Neuronal stem cell (in vitro differentiated cells): ENCODE results near the gene DNM3.

Source experiments
- DNase-seq: peaks from one replicate; pipeline ENCODE4 v3.0.0-alpha.2; 2013; ENCODE audit warnings: low spot score
- H2AFZ ChIP-seq: one replicate; pipeline ENCODE4 v1.6.1; 2013; ENCODE audit warnings: mild to moderate bottlenecking, low read length, inconsistent platforms
- H2AK5ac ChIP-seq: 2 replicates; pipeline ENCODE4 v1.6.1; 2013; ENCODE audit warnings: low read depth, mild to moderate bottlenecking, inconsistent platforms, low read length, moderate library complexity, mixed read lengths
- H2BK120ac ChIP-seq: 2 replicates; pipeline ENCODE4 v1.6.1; 2013; ENCODE audit warnings: low read depth, mild to moderate bottlenecking, inconsistent platforms, low read length, moderate library complexity, mixed read lengths
- H2BK12ac ChIP-seq: one replicate; pipeline ENCODE4 v1.6.1; 2013; ENCODE audit warnings: low read length, inconsistent platforms
- H2BK15ac ChIP-seq: 2 replicates; pipeline ENCODE4 v1.6.1; 2013; ENCODE audit warnings: mild to moderate bottlenecking, low read length, inconsistent platforms, mixed read lengths
- H2BK5ac ChIP-seq: one replicate; pipeline ENCODE4 v1.6.1; 2013; ENCODE audit warnings: inconsistent platforms, mild to moderate bottlenecking, low read length, moderate library complexity
- H3K14ac ChIP-seq: one replicate; pipeline ENCODE4 v1.6.1; 2013; ENCODE audit warnings: low read length, inconsistent platforms
- H3K18ac ChIP-seq: 2 replicates; pipeline ENCODE4 v1.6.1; 2013; ENCODE audit warnings: low read length, inconsistent platforms
- H3K23ac ChIP-seq: 2 replicates; pipeline ENCODE4 v1.6.1; 2013; ENCODE audit warnings: low read depth, mild to moderate bottlenecking, mixed read lengths, low read length, inconsistent platforms; ENCODE audit not compliant: poor library complexity
- H3K27ac ChIP-seq: replicated peaks from 3 replicates; pipeline ENCODE4 v1.5.1; 2013; ENCODE audit warnings: low read length, inconsistent platforms
- H3K27me3 ChIP-seq, 3 experiments: 2 replicates each; pipeline ENCODE4 v1.6.1; 2013; ENCODE audit warnings: low read length in 3 of 3, mild to moderate bottlenecking in 2 of 3, inconsistent platforms in 1 of 3, low read depth in 1 of 3, mixed read lengths in 1 of 3, moderate library complexity in 1 of 3; ENCODE audit not compliant: control insufficient read depth in 3 of 3, insufficient read depth in 3 of 3
- H3K36me3 ChIP-seq, 2 donors: replicated peaks in 1 of 2; 2 replicates each; pipeline ENCODE4 v1.6.1; 2013; ENCODE audit warnings: low read length in 2 of 2; ENCODE audit not compliant: control insufficient read depth in 2 of 2, insufficient read depth in 2 of 2
- H3K4ac ChIP-seq: 2 replicates; pipeline ENCODE4 v1.6.1; 2013; ENCODE audit warnings: inconsistent platforms, mild to moderate bottlenecking, low read length, moderate library complexity
- H3K4me1 ChIP-seq, 2 donors: 1 replicate in 1 of 2; 2 replicates in 1 of 2; pipeline ENCODE4 v1.6.1; 2013; ENCODE audit warnings: low read length in 2 of 2, low read depth in 1 of 2; ENCODE audit not compliant: control insufficient read depth in 2 of 2, insufficient read depth in 1 of 2
- H3K4me2 ChIP-seq: one replicate; pipeline ENCODE4 v1.6.1; 2013; ENCODE audit warnings: mild to moderate bottlenecking, low read length, inconsistent platforms; ENCODE audit not compliant: insufficient read depth, poor library complexity, severe bottlenecking
- H3K4me3 ChIP-seq, 2 donors: 2 replicates each; pipeline ENCODE4 v1.5.1; 2013; ENCODE audit warnings: low read length in 2 of 2, mild to moderate bottlenecking in 2 of 2, inconsistent platforms in 1 of 2, moderate library complexity in 1 of 2
- H3K79me1 ChIP-seq: one replicate; pipeline ENCODE4 v1.6.1; 2013; ENCODE audit warnings: low read depth, mild to moderate bottlenecking, inconsistent platforms, low read length, moderate library complexity
- H3K9ac ChIP-seq: one replicate; pipeline ENCODE4 v1.6.1; 2013; ENCODE audit warnings: mild to moderate bottlenecking, low read depth, low read length, inconsistent platforms; ENCODE audit not compliant: poor library complexity
- H3K9me3 ChIP-seq, 2 donors: replicated peaks in 1 of 2; 2 replicates each; pipeline versions ENCODE3 to v1.6.1; 2013; ENCODE audit warnings: low read length in 2 of 2, mild to moderate bottlenecking in 2 of 2, inconsistent platforms in 1 of 2, low read depth in 1 of 2, mixed read lengths in 1 of 2, moderate library complexity in 1 of 2; ENCODE audit not compliant: control insufficient read depth in 2 of 2, insufficient read depth in 1 of 2
- H4K8ac ChIP-seq: one replicate; pipeline ENCODE4 v1.6.1; 2013; ENCODE audit warnings: low read depth, mild to moderate bottlenecking, inconsistent platforms, low read length, moderate library complexity
- H4K91ac ChIP-seq: one replicate; pipeline ENCODE4 v1.6.1; 2013; ENCODE audit warnings: low read length, low read depth, mild to moderate bottlenecking, inconsistent platforms; ENCODE audit not compliant: poor library complexity
- WGBS, 2 donors: extraction: QIAGEN DNeasy Blood & Tissue Kit; methylation state at CpG; one replicate each; pipeline ENCODE4 v1.1.7; 2013; ENCODE audit warnings: missing lambda C conversion rate in 2 of 2, mixed read lengths in 1 of 2; ENCODE audit not compliant: insufficient read length in 2 of 2, insufficient replicate concordance in 1 of 2; ENCODE audit errors: extremely low coverage in 2 of 2; 5-methylcytosine and 5-hydroxymethylcytosine counted together

Gene DNM3

DNA sequence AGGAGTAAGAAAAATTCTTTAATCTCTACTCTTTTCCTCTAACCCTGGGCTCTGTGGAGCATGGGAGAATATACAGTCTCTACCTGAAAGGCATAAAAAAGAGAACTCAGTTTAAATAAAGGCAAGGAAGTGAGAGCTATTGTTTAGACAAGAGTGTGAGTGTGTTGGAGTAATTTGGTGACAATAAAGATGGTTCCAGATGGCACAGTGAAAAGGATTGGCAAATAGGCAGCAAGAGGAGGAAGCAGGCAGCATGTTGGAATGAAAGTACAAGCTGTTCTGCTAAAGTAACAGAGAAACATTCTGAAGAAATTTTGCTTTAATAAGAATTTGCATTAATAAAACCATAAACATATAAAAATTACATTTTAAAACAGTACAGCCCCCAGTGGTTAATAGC, 163.4 kb downstream of the DNM3 start:
- H3K4me3 ChIP-seq = no peak overlapping the region
- no peak overlapping the region for H3K9ac ChIP-seq
- no peaks in the 10 kb centered on the region for H3K4me1 ChIP-seq
- H3K4me2 ChIP-seq = no peak overlapping the region
- no peak overlapping the region for H4K91ac ChIP-seq
- no peak overlapping the region for H2AK5ac ChIP-seq
- no peak overlapping the region for H3K27ac ChIP-seq
- H3K14ac ChIP-seq = no peak overlapping the region
- no peak overlapping the region for H3K23ac ChIP-seq
- no peak for DNase-seq
- H2BK12ac ChIP-seq = no peak overlapping the region
- no peak overlapping the region for H2BK5ac ChIP-seq
- H3K27me3 ChIP-seq = peaks cover 0 to 8% (median 0%) of the 10 kb centered on the region in 3 experiments
- no peak overlapping the region for H3K4ac ChIP-seq
- H3K79me1 ChIP-seq = no peaks in the 10 kb centered on the region
- no peak overlapping the region for H2BK120ac ChIP-seq
- H3K36me3 ChIP-seq = no peaks in the 10 kb centered on the region
- H3K18ac ChIP-seq = no peak overlapping the region
- no peak overlapping the region for H2BK15ac ChIP-seq
- H2AFZ ChIP-seq = no peak overlapping the region
- no peak overlapping the region for H4K8ac ChIP-seq
- no peaks in the 10 kb centered on the region for H3K9me3 ChIP-seq

DNA sequence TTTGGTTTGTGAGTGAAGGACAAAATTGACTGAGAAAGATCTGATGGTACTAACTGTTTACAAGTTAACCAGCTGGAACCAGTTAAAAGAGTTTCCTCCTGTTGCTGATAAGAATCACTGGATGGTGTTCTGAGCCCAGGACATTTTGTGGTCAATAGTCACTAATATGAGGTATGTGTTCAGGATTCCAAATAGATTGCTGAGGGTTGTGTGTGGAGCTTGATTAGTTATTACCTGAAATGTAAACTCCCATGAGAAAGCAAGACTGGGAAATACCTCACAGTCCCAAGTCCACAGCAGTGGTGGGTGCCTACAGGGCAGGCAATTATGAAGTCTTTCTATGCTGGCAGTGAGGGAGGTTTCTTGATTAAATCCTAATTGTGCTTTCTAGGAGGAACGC, 164.6 kb downstream of the DNM3 start:
- no peak overlapping the region for H4K8ac ChIP-seq
- peaks cover 0 to 4% of the 10 kb centered on the region in 2 donors for H3K9me3 ChIP-seq
- H2AK5ac ChIP-seq = no peak overlapping the region
- no peak overlapping the region for H2AFZ ChIP-seq
- no peak overlapping the region for H3K4ac ChIP-seq
- DNase-seq = no peak
- no peak overlapping the region for H3K14ac ChIP-seq
- no peak overlapping the region for H3K18ac ChIP-seq
- no peaks in the 10 kb centered on the region for H3K4me1 ChIP-seq
- no peak overlapping the region for H2BK120ac ChIP-seq
- no peak overlapping the region for H3K4me2 ChIP-seq
- WGBS, 2 donors = no CpG with 5 or more reads among the region's 1 CpG
- no peak overlapping the region for H2BK12ac ChIP-seq
- no peak overlapping the region for H2BK15ac ChIP-seq
- no peaks in the 10 kb centered on the region for H3K79me1 ChIP-seq
- no peak overlapping the region for H3K4me3 ChIP-seq
- peaks cover 0 to 3% (median 0%) of the 10 kb centered on the region in 3 experiments for H3K27me3 ChIP-seq
- no peak overlapping the region for H3K9ac ChIP-seq
- no peak overlapping the region for H3K23ac ChIP-seq
- no peaks in the 10 kb centered on the region for H3K36me3 ChIP-seq
- no peak overlapping the region for H3K27ac ChIP-seq
- H2BK5ac ChIP-seq = no peak overlapping the region
- no peak overlapping the region for H4K91ac ChIP-seq

DNA sequence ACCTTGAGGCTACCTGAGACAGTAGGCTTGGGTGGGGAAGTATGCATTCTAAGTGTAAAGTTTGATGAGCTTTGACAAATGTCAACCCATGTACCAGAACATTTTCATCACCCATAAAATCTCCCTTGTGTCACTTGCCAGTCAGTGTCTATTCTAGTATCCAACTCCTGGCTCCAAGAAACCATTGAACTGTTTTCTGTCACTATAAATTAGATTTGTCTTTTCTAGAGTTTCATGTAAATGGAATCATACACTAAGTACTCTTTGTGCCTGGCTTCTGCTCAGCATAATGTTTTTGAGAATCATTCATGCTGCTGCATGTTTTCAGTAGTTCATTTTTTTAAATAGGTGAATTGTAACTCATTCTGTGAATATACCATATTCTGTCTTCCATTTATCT, 165.4 kb downstream of the DNM3 start:
- no peaks in the 10 kb centered on the region for H3K36me3 ChIP-seq
- no peak overlapping the region for H3K23ac ChIP-seq
- no peak overlapping the region for H2BK5ac ChIP-seq
- H3K4me2 ChIP-seq = no peak overlapping the region
- H2BK12ac ChIP-seq = no peak overlapping the region
- no peak overlapping the region for H3K9ac ChIP-seq
- no peak overlapping the region for H2AFZ ChIP-seq
- H3K79me1 ChIP-seq = no peaks in the 10 kb centered on the region
- H3K4me1 ChIP-seq = no peaks in the 10 kb centered on the region
- no peak overlapping the region for H2BK15ac ChIP-seq
- H3K14ac ChIP-seq = no peak overlapping the region
- H3K4ac ChIP-seq = no peak overlapping the region
- no peak overlapping the region for H2BK120ac ChIP-seq
- no peak overlapping the region for H3K4me3 ChIP-seq
- H2AK5ac ChIP-seq = no peak overlapping the region
- DNase-seq = no peak
- no peak overlapping the region for H4K91ac ChIP-seq
- H3K27me3 ChIP-seq = no peaks in the 10 kb centered on the region
- no peak overlapping the region for H3K27ac ChIP-seq
- H3K18ac ChIP-seq = no peak overlapping the region
- H4K8ac ChIP-seq = no peak overlapping the region
- H3K9me3 ChIP-seq = peaks cover 0 to 8% of the 10 kb centered on the region in 2 donors

DNA sequence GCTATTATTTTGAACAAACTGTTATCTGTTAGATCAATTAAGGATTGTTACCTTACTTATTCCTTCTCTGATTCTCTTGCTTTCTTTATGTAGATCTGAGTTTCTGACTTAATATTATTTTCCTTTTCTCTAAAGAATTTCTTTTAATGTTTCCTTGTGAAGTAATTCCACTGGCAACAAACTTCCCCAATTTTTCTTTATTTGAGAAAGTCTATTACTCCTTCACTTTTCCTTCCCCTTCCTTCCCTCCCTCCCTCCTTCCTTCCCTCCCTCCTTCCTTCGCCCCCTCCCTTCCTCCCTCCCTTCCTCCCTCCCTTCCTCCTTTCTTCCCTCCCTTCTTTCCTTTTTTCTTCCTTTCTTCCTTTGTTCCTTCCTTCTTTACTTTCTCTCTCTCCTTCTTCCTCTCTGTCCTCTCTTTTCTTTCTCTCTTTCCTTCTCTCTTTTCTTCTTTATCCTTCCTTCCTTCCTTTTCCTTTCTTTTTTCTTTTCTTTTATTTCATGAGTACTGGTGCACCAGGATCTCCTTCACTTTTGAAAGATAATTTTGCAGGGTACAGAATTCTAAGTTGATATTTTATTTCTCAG, 177.5 kb downstream of the DNM3 start:
- Histone ChIP-seq H4K91ac (no peak overlapping the region), H2AK5ac (no peak overlapping the region), H3K18ac (no peak overlapping the region), H2AFZ (no peak overlapping the region), H3K9ac (no peak overlapping the region), H2BK12ac (no peak overlapping the region), H3K23ac (no peak overlapping the region), H3K36me3 (no peaks in the 10 kb centered on the region), H2BK120ac (no peak overlapping the region), H3K4me2 (no peak overlapping the region), H3K27ac (no peak overlapping the region), H3K4me1 (no peaks in the 10 kb centered on the region), H3K14ac (no peak overlapping the region), H2BK5ac (no peak overlapping the region), H4K8ac (no peak overlapping the region), H3K4me3 (no peak overlapping the region), H3K27me3 (no peaks in the 10 kb centered on the region), H3K4ac (no peak overlapping the region), H3K9me3 (no peaks in the 10 kb centered on the region), H3K79me1 (no peaks in the 10 kb centered on the region), H2BK15ac (no peak overlapping the region)
- no peak for DNase-seq
- WGBS, 2 donors = no CpG with 5 or more reads among the region's 1 CpG
